Prostate gland (tissue), 2 donors: ENCODE data around the gene ZBTB47.

Experiments used
- CTCF ChIP-seq, 4 experiments: fragments of 200-600 bp in 2 of 4; fragments of 450-650 bp in 2 of 4; sonication (generic) in 2 of 4; IDR thresholded peaks; 1 replicate in 3 of 4; 2 replicates in 1 of 4; pipeline ENCODE4 v1.5.1; 2016 to 2019; ENCODE audit warnings: antibody characterized with exemption in 4 of 4, mild to moderate bottlenecking in 2 of 4, moderate library complexity in 2 of 4
- POLR2A ChIP-seq: fragments of 450-650 bp; IDR thresholded peaks from one replicate; pipeline ENCODE4 v1.6.1; 2016; ENCODE audit warnings: antibody characterized with exemption, mild to moderate bottlenecking

- TF ChIP-seq CTCF (IDR thresholded peaks at IDR 0.05) (no peak), POLR2A (no peak)
Measured at GRCh38 chr3:42710323-42711021, 57.0 kb downstream of the ZBTB47 start.
